Psoas muscle (tissue), 8 donors: ENCODE measurements around the gene TMEM86B. TPM values are rescaled to one million over a fixed set of nuclear protein-coding genes. Genes with fewer than 3 reads are reported as not detected.

Experiments used
- ATAC-seq, 4 donors: fragments of 200-7000 bp; cut with Tn5 transposase; one replicate each; pipeline ENCODE4 v1.9.1; 2020; ENCODE audit warnings: moderate library complexity in 3 of 4, mild to moderate bottlenecking in 2 of 4
- DNase-seq, 2 donors: peaks; one replicate each; pipeline ENCODE4 v3.0.0-alpha.2; 2020
- H3K27ac ChIP-seq: fragments of 200-600 bp; one replicate; pipeline ENCODE4 v1.8.0; 2022
- H3K27me3 ChIP-seq, 3 donors: fragments of 200-600 bp in 1 of 3; one replicate each; pipeline versions ENCODE4 v1.6.1 to v1.8.0; 2013 to 2022; ENCODE audit warnings: low read length in 2 of 3, mild to moderate bottlenecking in 2 of 3, moderate library complexity in 1 of 3; ENCODE audit not compliant: insufficient read depth in 3 of 3
- H3K36me3 ChIP-seq, 2 donors: fragments of 200-600 bp in 1 of 2; one replicate each; pipeline versions ENCODE4 v1.6.1 to v1.8.0; 2013 to 2022; ENCODE audit warnings: low read depth in 1 of 2, mild to moderate bottlenecking in 1 of 2, moderate library complexity in 1 of 2; ENCODE audit not compliant: insufficient read depth in 1 of 2
- H3K4me1 ChIP-seq: fragments of 200-600 bp; one replicate; pipeline ENCODE4 v1.8.0; 2022
- H3K4me3 ChIP-seq: fragments of 200-600 bp; one replicate; pipeline ENCODE4 v1.8.0; 2022; ENCODE audit warnings: mild to moderate bottlenecking
- H3K9me3 ChIP-seq: fragments of 200-600 bp; one replicate; pipeline ENCODE4 v1.8.0; 2022
- CTCF ChIP-seq: fragments of 200-600 bp; IDR thresholded peaks from one replicate; pipeline ENCODE4 v1.8.0; 2022; ENCODE audit warnings: antibody characterized with exemption
- WGBS, 3 donors: extraction: QIAGEN DNeasy Blood & Tissue Kit; methylation state at CpG; one replicate each; pipeline versions ENCODE4 v1.1.6 to v1.1.7; 2013; 5-methylcytosine and 5-hydroxymethylcytosine counted together
- intact Hi-C, 2 donors: fragments of 100-400 bp; cut with DNase I; formaldehyde crosslinking; loops; one replicate each; pipeline versions ENCODE4 v1.11.0 to v1.14.2; 2022
- polyA plus RNA-seq, 3 donors: library from polyadenylated mRNA; stranded (reverse); fragments of 200-250 nt; gene quantifications; one replicate each; pipeline ENCODE4 v1.2.3, GENCODE V29; 2013
- total RNA-seq, 4 donors: library from RNA; stranded (reverse); fragmentation: NEBNext Ultra II Directional in 2 of 4; extraction: Animal tissue kit (Norgen Biotek cat#: 25700) in 2 of 4; gene quantifications; one replicate each; pipeline versions ENCODE4 v1.2.1 to v1.2.4, GENCODE V29; 2021 to 2023
- donor health status: healthy with polysubstance abuse.
- donor health status: DM: no; HTN: no; CAD: no; lungs with moderate emphysema.
- donor health status: Bipolar disorder and iron deficiency.
- donor health status: healthy.
- donor health status: DM: yes; HTN: yes; CAD: no.
- donor health status: DM: no; HTN: no; CAD: no.
- donor health status: DM: no; HTN: no; CAD: no.
- donor health status: DM: yes; HTN: yes; CAD: no.

TMEM86B gene
- total and polyA plus RNA-seq, 7 donors: 0.68 to 2.4 (median 2.1) TPM

DNA sequence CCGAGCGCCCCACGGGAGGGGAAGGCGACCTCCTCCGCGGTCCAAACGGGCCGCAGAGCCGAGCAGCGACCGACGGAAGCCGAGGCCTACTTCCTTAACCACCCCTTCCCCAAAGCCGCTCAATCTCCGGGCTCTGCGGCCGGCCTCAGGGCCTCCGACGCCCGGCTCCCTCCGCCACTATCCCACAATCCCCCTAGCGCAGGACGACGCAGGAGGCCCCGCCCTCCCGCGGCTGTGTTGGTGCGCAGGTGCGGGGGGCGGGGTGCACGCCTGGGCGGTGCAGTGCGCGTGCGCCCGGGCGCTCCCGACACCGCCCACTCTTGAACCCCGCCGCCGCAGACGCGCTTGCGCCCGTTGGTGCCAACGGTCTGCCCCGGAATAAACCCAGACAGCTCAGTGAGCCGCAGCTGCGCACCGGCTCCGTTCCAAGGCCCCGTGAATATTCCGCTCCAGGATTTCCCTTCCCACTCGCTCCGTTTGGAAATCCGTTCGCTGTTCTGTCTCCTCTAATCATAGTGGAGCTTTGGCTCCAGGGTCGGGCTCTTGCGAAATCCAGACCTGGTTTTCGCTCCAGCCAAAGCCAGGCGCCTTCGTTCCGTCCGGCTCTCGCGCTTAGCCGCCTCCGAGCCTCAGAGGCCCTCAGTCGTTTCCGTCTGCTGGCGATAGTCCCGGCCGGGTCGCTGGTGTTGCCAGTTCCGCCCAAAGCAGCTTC lies 30.4 kb upstream of the TMEM86B start, which contains the start of gene PPP6R1:
Gene PPP6R1, minus strand, starts transcription at position 190 of the 712 bp plus-strand sequence. CDS start 11,914 bp downstream, outside the sequence.
- DNase-seq (peak; percentile 98 to 99), ATAC-seq (peak; percentile 95 to 96 (median 96))
- Histone ChIP-seq H3K27me3 (no peaks in the 10 kb centered on the region), H3K27ac (peak within 1 kb of the TSS; percentile 92), H3K36me3 (peaks cover 0 to 7% of the 10 kb centered on the region in 2 donors), H3K4me1 (peaks cover 45% of the 10 kb centered on the region), H3K4me3 (peak within 1 kb of the TSS; percentile 92), H3K9me3 (no peaks in the 10 kb centered on the region)
- intact Hi-C loops: no loop called here
- no peak for TF ChIP-seq CTCF
- WGBS, 3 donors: 0% methylated on average over 61 to 76 of the region's 76 CpGs

GRCh38 chr19:55258476-55258827 lies 29.9 kb upstream of the TMEM86B start:
- DNase-seq (no peak), ATAC-seq (peak; percentile 10 to 34 (median 24))
- peaks cover 49% of the 10 kb centered on the region for H3K4me1 ChIP-seq
- peak overlapping the region; percentile 92 for H3K27ac ChIP-seq
- peaks cover 0 to 7% of the 10 kb centered on the region in 2 donors for H3K36me3 ChIP-seq
- no peaks in the 10 kb centered on the region for H3K27me3 ChIP-seq
- no peaks in the 10 kb centered on the region for H3K9me3 ChIP-seq
- intact Hi-C loops: no loop called here
- no peak for TF ChIP-seq CTCF
- H3K4me3 ChIP-seq: peak overlapping the region; percentile 92
- WGBS, 3 donors: 0 to 1% (median 1%) methylated on average over 16 to 52 of the region's 53 CpGs

GRCh38 chr19:55257461-55258420 lies 29.2 kb upstream of the TMEM86B start:
- TF ChIP-seq CTCF: no peak
- intact Hi-C loops: no loop called here
- no peaks in the 10 kb centered on the region for H3K9me3 ChIP-seq
- DNase-seq (peak in 1 of 2 donors; percentile 52), ATAC-seq (no peak)
- H3K4me3 ChIP-seq: peak overlapping the region; percentile 92
- peak overlapping the region; percentile 92 for H3K27ac ChIP-seq
- H3K36me3 ChIP-seq: peaks cover 0 to 6% of the 10 kb centered on the region in 2 donors
- 2 to 5% (median 4%) methylated on average over 41 to 51 of the region's 51 CpGs for WGBS, 3 donors
- H3K27me3 ChIP-seq: no peaks in the 10 kb centered on the region
- peaks cover 56% of the 10 kb centered on the region for H3K4me1 ChIP-seq

DNA sequence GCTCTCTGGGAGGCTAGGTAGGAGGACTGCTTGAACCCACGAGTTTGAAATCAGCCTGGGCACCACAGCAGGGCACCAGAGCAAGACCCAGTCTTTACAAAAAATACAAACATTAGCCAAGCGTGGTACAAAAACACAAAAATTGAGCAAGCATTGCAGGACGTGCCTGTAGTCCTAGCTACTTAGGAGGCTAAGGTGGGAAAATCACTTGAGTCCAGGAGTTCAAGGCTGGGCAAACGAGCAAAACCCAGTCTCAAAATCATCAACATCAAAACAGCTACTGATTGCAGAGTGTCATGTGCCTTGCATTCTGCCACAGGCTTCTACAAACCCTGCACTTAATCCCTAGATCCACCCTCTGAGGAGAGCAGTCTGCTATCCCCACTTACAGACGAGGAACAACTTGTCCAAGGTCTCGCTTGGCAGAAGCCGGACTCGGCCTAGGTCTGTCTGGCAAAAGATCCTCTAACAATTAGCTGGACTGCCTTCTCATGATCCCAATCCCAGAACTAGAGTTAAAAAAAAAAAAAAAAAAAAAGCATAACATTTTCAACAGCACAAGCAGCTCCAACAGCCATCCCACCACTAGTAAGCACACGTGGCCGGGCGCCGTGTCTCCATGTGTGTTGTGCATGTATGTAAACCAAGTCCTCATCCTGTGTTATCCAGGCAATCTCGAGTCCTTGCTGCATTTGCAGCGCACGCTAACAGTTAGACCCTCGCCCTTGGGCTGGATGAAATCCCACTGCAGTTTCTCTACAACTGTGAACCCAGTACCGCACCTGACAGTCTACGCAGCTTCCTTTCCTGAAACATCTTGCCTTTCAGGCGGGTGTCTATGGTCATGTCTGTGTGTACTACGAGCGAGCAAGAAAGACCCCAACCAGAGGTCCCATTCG lies 28.2 kb upstream of the TMEM86B start:
- peak overlapping the region; percentile 92 for H3K4me3 ChIP-seq
- no peaks in the 10 kb centered on the region for H3K9me3 ChIP-seq
- WGBS, 3 donors: 36 to 58% (median 44%) methylated on average over 22 of the region's 22 CpGs
- peak in 1 of 2 donors; percentile 19 for DNase-seq
- intact Hi-C loops: no loop called here
- TF ChIP-seq CTCF: no peak
- H3K27ac ChIP-seq: no peak overlapping the region
- no peaks in the 10 kb centered on the region for H3K36me3 ChIP-seq
- no peak for ATAC-seq
- H3K27me3 ChIP-seq: no peaks in the 10 kb centered on the region
- H3K4me1 ChIP-seq: peaks cover 62% of the 10 kb centered on the region
